CD4-positive, alpha-beta T cell treated with Interleukin-12 subunit alpha and Interleukin-12 subunit beta, for 1 hour (primary cell): ENCODE results near the gene NDUFB8.

Experiments used
- DNase-seq: peaks from one replicate; pipeline ENCODE4 v3.0.0-alpha.2; 2020

NDUFB8 gene

GRCh38 chr10:100506596-100507356 is 22.9 kb downstream of the NDUFB8 start:
- no peak for DNase-seq

- DNase-seq: no peak
Observed at GRCh38 chr10:100505164-100505563, 24.5 kb downstream of the NDUFB8 start.

- no peak for DNase-seq
Observed at GRCh38 chr10:100504096-100504495, 25.6 kb downstream of the NDUFB8 start.

- no peak for DNase-seq
Observed at GRCh38 chr10:100502926-100503494, 26.7 kb downstream of the NDUFB8 start.

- DNase-seq: no peak
Observed at GRCh38 chr10:100501423-100501822, 28.2 kb downstream of the NDUFB8 start.

- DNase-seq: no peak
Observed at GRCh38 chr10:100498059-100498458, 31.6 kb downstream of the NDUFB8 start.

GRCh38 chr10:100496567-100496966 is 33.1 kb downstream of the NDUFB8 start:
- no peak for DNase-seq

- DNase-seq: no peak
Observed at GRCh38 chr10:100490531-100490930, 39.1 kb downstream of the NDUFB8 start.

- no peak for DNase-seq
Observed at GRCh38 chr10:100489396-100489795, 40.3 kb downstream of the NDUFB8 start.

GRCh38 chr10:100487529-100487928 is 42.1 kb downstream of the NDUFB8 start:
- DNase-seq: no peak

GRCh38 chr10:100485801-100486495 is 43.7 kb downstream of the NDUFB8 start:
- DNase-seq: no peak

GRCh38 chr10:100485366-100485765 is 44.3 kb downstream of the NDUFB8 start:
- DNase-seq: no peak

GRCh38 chr10:100483876-100484666 is 45.6 kb downstream of the NDUFB8 start:
- DNase-seq: no peak

- DNase-seq: no peak
Observed at GRCh38 chr10:100482834-100483185, 46.9 kb downstream of the NDUFB8 start.

- DNase-seq: peak; percentile 73
Observed at GRCh38 chr10:100482181-100482833, 47.4 kb downstream of the NDUFB8 start.

- peak; percentile 94 for DNase-seq
Observed at GRCh38 chr10:100481462-100482081, 48.1 kb downstream of the NDUFB8 start.

- DNase-seq: no peak
Observed at GRCh38 chr10:100480002-100480401, 49.7 kb downstream of the NDUFB8 start.

GRCh38 chr10:100479037-100479436 is 50.6 kb downstream of the NDUFB8 start:
- DNase-seq: no peak

GRCh38 chr10:100477970-100478369 is 51.7 kb downstream of the NDUFB8 start:
- no peak for DNase-seq
